ENCODE data around the gene TFDP1. TPM values are rescaled to one million over a fixed set of nuclear protein-coding genes. Genes with fewer than 3 reads are reported as not detected.

The TFDP1 gene
- total RNA-seq, 1 donor from 2014 or later = 15.8 TPM

GRCh38 chr13:113611996-113612395, 27.4 kb downstream of the TFDP1 start:
- Histone ChIP-seq H3K27ac (no peak overlapping the region), H3K27me3 (no peaks in the 10 kb centered on the region), H3K4me3 (no peak overlapping the region), H3K36me3 (peaks cover 0 to 4% of the 10 kb centered on the region in 2 donors), H3K9me3 (no peaks in the 10 kb centered on the region), H3K4me1 (no peaks in the 10 kb centered on the region)
- TF ChIP-seq CTCF (IDR thresholded peaks at IDR 0.05) = no peak
- intact Hi-C loops (cut with DNase I) = no loop called here
- DNase-seq (ENCODE audit: low spot score in 2 of 2) = no peak

GRCh38 chr13:113612607-113613006, 28.1 kb downstream of the TFDP1 start:
- TF ChIP-seq CTCF (IDR thresholded peaks at IDR 0.05) = no peak
- Histone ChIP-seq H3K27me3 (no peaks in the 10 kb centered on the region), H3K36me3 (peaks cover 0 to 4% of the 10 kb centered on the region in 2 donors), H3K4me1 (no peaks in the 10 kb centered on the region), H3K4me3 (no peak overlapping the region), H3K9me3 (no peaks in the 10 kb centered on the region), H3K27ac (no peak overlapping the region)
- DNase-seq (ENCODE audit: low spot score in 2 of 2) = no peak
- intact Hi-C loops (cut with DNase I) = no loop called here

- intact Hi-C loops (cut with DNase I) = no loop called here
- no peak for DNase-seq (ENCODE audit: low spot score in 2 of 2)
- no peak overlapping the region for H3K4me3 ChIP-seq
- H3K36me3 ChIP-seq = peaks cover 0 to 4% of the 10 kb centered on the region in 2 donors
- no peaks in the 10 kb centered on the region for H3K9me3 ChIP-seq
- H3K27ac ChIP-seq = no peak overlapping the region
- TF ChIP-seq CTCF (IDR thresholded peaks at IDR 0.05) = no peak
- H3K4me1 ChIP-seq = no peaks in the 10 kb centered on the region
- H3K27me3 ChIP-seq = no peaks in the 10 kb centered on the region
These were observed 29.3 kb downstream of the TFDP1 start for GRCh38 chr13:113613789-113614379.

GRCh38 chr13:113616281-113616906, 31.8 kb downstream of the TFDP1 start:
- TF ChIP-seq CTCF (IDR thresholded peaks at IDR 0.05) = no peak
- intact Hi-C loops (cut with DNase I) = no loop called here
- no peak for DNase-seq (ENCODE audit: low spot score in 2 of 2)
- no peaks in the 10 kb centered on the region for H3K9me3 ChIP-seq
- H3K27me3 ChIP-seq = no peaks in the 10 kb centered on the region
- H3K36me3 ChIP-seq = no peaks in the 10 kb centered on the region
- no peaks in the 10 kb centered on the region for H3K4me1 ChIP-seq
- H3K27ac ChIP-seq = no peak overlapping the region
- H3K4me3 ChIP-seq = no peak overlapping the region

GRCh38 chr13:113616991-113617749, 32.6 kb downstream of the TFDP1 start:
- TF ChIP-seq CTCF (IDR thresholded peaks at IDR 0.05) = no peak

More at GRCh38 chr13:113616991-113617749, 32.6 kb downstream of the TFDP1 start:
- H3K36me3 ChIP-seq = no peaks in the 10 kb centered on the region
- H3K27ac ChIP-seq = no peak overlapping the region
- H3K9me3 ChIP-seq = no peaks in the 10 kb centered on the region
- DNase-seq (ENCODE audit: low spot score in 2 of 2) = no peak
- intact Hi-C loops (cut with DNase I) = no loop called here
- H3K4me3 ChIP-seq = no peak overlapping the region
- no peaks in the 10 kb centered on the region for H3K4me1 ChIP-seq
- H3K27me3 ChIP-seq = no peaks in the 10 kb centered on the region
